Neural crest cell (in vitro differentiated cells): ENCODE results near the gene LPIN2. TPM values are rescaled to one million over a fixed set of nuclear protein-coding genes. Genes with fewer than 3 reads are reported as not detected.

ENCODE experiments used
- DNase-seq: peaks from one replicate; pipeline ENCODE4 v3.0.0; 2021; ENCODE audit warnings: low read depth, mixed read lengths, low spot score
- H3K27ac Mint-ChIP-seq: one replicate; pipeline ENCODE4 v1.8.0; 2021; ENCODE audit warnings: mild to moderate bottlenecking, mixed read lengths; ENCODE audit not compliant: unreplicated experiment
- H3K27me3 Mint-ChIP-seq: 2 replicates; pipeline ENCODE4 v1.8.0; 2021; ENCODE audit warnings: low read depth, mild to moderate bottlenecking, mixed read lengths
- H3K36me3 Mint-ChIP-seq: 2 replicates; pipeline ENCODE4 v1.8.0; 2021; ENCODE audit warnings: low read depth, mild to moderate bottlenecking, mixed read lengths
- H3K4me1 Mint-ChIP-seq: 2 replicates; pipeline ENCODE4 v1.8.0; 2021; ENCODE audit warnings: mixed read lengths
- H3K4me3 Mint-ChIP-seq: one replicate; pipeline ENCODE4 v1.8.0; 2021; ENCODE audit warnings: mild to moderate bottlenecking, mixed read lengths
- H3K9me3 Mint-ChIP-seq: 2 replicates; pipeline ENCODE4 v1.8.0; 2021; ENCODE audit warnings: mixed read lengths
- total RNA-seq: library from RNA; stranded (reverse); gene quantifications from 2 replicates; pipeline ENCODE4 v1.2.1, GENCODE V29; 2021
- TF ChIP-seq, protein P1 (sequence below): fragments of 200-600 bp; sonication (generic); conservative IDR thresholded peaks from 2 replicates; pipeline ENCODE4 v1.5.0; 2021; ENCODE audit warnings: antibody characterized with exemption, mild to moderate bottlenecking

LPIN2 gene
- total RNA-seq, 1 donor from 2014 or later: 22.6 TPM

DNA sequence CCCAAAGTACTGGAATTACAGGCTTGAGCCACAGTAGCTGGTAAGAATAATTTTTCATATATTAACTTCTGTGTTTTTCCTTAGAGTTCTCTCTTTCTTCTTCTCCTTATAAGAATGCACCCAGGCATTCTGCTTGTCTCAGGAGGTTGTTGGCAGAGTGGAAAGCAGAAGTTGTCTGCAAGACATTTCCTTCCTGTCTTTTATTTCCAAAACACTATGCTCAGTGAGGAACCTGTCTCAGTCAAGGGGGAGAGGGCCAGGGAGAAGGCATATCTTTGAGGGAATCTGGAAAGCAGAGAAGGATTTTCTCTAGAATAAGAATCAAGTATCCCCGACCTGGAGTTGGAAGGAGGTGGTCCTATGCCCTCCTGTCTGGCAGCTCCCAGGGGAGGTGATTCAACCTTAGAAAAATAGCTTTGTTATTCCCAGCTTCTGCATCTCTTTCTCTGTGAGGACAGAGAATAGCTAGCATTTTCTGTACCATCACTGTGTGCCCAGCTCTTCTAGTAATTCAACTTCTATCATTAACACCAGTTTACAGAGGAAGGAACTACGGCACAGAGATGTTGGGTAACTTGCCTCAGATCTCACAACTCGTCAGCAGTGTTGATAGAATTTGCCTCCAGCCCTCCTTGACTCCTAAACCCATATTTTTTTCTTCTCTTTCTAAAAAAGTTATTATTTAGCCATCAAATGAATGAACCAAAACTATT, 3.8 kb upstream of the LPIN2 start:
- H3K4me1 Mint-ChIP-seq: peaks cover 24% of the 10 kb centered on the region

DNA sequence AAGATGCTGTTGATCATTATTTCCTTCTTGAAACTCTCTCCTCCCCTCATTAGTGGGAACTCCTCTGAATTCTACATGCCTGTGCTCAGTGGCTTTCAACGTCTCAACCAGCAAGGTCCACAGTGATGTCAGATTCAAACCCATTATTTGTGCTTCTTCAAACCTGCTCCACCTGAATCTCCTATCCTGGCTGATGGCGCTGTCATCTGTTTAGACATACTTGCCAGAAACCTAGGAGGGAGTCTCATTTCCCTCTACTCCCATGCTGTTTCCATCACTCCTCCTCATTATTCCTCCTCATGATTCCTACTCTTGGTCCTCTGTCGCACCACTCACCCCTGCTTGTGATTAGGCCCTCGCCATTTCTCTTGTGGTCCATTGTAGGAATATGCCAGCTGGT, 2.9 kb upstream of the LPIN2 start:
- Mint-ChIP-seq H3K9me3 (no peaks in the 10 kb centered on the region), H3K4me1 (peaks cover 32% of the 10 kb centered on the region), H3K36me3 (no peaks in the 10 kb centered on the region), H3K27me3 (no peaks in the 10 kb centered on the region), H3K27ac (peak overlapping the region; percentile 3), H3K4me3 (peak overlapping the region; percentile 16)
- no peak for DNase-seq
- TF ChIP-seq, protein P1, sequence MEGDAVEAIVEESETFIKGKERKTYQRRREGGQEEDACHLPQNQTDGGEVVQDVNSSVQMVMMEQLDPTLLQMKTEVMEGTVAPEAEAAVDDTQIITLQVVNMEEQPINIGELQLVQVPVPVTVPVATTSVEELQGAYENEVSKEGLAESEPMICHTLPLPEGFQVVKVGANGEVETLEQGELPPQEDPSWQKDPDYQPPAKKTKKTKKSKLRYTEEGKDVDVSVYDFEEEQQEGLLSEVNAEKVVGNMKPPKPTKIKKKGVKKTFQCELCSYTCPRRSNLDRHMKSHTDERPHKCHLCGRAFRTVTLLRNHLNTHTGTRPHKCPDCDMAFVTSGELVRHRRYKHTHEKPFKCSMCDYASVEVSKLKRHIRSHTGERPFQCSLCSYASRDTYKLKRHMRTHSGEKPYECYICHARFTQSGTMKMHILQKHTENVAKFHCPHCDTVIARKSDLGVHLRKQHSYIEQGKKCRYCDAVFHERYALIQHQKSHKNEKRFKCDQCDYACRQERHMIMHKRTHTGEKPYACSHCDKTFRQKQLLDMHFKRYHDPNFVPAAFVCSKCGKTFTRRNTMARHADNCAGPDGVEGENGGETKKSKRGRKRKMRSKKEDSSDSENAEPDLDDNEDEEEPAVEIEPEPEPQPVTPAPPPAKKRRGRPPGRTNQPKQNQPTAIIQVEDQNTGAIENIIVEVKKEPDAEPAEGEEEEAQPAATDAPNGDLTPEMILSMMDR: no peak

More for the DNA sequence above, 3.8 kb upstream of the LPIN2 start:
- Mint-ChIP-seq H3K36me3 (no peaks in the 10 kb centered on the region), H3K9me3 (no peaks in the 10 kb centered on the region), H3K27ac (no peak overlapping the region), H3K4me3 (no peak overlapping the region), H3K27me3 (no peaks in the 10 kb centered on the region)
- TF ChIP-seq, protein P1: no peak
- no peak for DNase-seq

DNA sequence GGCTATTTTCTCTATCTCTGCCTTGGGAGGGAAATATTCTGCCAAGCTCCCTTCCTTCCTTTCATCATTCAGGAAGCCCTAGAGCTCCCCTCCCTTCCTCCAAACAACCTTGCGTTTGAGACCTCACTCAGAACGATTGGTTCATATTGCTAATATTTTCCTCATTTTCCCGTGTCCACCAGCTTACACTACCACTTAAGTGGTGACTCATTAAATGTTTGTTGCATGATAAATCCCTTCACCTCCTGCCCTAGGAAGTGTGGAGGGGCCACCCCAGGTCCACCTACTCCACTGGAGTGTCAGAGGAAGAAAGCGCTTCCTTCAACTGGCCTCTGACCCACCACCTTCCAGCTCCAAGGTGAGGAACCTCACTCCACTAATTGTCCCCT, 2.3 kb upstream of the LPIN2 start:
- peak overlapping the region; percentile 39 for H3K4me3 Mint-ChIP-seq
- no peaks in the 10 kb centered on the region for H3K9me3 Mint-ChIP-seq
- H3K27me3 Mint-ChIP-seq: no peaks in the 10 kb centered on the region
- DNase-seq: no peak
- peaks cover 37% of the 10 kb centered on the region for H3K4me1 Mint-ChIP-seq
- TF ChIP-seq, protein P1: no peak
- H3K36me3 Mint-ChIP-seq: no peaks in the 10 kb centered on the region
- no peak overlapping the region for H3K27ac Mint-ChIP-seq

DNA sequence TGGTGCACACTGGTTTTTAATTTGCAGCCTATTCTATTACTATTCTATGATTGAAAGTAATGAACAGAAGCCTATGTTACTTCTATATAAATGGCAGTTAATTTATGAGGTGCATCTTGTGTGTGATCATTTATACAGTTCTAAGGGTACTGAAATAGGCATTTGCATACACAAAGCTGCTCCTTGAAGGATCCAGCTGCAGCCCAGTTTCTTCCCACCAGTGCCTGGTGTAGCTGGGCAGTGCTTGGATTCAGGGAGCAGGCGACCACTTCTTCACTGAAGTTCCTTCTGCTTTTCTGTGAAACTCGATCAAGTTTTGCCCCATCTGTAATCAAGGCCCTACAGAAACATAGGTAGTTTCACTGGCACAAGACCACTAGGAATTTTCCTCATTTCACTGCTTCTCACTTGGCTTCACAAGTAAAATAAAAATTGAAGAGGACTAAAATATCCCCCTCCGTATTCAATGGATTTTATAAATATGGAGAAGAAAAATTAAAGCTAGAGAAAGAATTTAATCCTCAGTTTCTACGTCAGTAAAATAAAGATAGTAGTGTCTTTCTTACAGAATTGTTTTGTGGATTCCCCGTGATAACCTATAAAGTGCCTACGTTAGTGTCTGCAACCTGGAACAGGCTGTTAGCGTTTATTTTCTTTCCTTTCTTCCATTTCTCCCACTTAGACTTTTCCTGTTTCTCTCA, 1.7 kb upstream of the LPIN2 start:
- Mint-ChIP-seq H3K27ac (no peak overlapping the region), H3K4me1 (peaks cover 38% of the 10 kb centered on the region), H3K4me3 (peak overlapping the region; percentile 61), H3K9me3 (no peaks in the 10 kb centered on the region), H3K36me3 (peaks cover 3% of the 10 kb centered on the region), H3K27me3 (no peaks in the 10 kb centered on the region)
- no peak for DNase-seq
- TF ChIP-seq, protein P1: no peak

DNA sequence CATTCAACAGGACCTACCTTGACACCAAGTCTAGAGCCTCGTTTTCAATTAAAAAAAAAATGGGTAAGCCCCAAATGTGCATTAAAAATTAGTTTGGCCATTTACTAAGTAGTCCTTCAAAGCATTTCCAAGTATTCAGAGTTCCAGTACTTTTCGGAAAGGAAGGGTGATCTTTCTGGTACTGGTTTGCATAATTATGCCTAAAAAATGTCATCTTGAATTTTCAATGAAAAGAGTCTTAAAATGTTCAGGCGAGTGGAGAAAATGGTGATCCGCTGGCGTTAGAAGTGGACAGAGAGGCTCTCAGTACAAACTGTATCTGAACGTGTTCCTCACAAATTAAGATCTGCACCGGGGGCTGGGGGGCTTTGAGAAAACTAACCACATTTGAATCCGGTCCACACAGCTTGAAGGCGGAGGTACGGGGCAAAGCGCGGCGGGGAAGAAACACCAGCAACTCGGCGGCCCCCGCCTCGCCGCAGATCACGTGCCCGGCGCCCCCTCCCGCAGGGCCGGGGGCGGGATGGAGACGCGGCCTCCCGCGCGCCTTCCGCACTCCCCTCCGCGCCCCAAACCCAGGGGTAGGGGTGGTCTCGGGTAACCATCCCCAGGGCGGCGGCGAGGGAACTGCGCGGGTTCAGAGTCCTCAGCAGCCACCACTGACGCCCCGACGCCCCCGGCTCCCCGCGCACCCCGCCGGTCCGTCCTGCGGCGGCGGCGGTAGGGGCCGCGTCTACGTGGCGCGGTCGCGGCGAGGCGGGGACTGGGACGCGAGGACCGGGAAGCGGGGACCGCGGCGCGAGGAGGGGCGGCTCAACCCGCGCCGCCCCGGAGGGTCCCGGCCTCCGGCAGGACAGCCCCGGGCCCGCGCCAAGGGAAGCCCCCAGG, 564 bp downstream of the LPIN2 start:
- no peaks in the 10 kb centered on the region for H3K27me3 Mint-ChIP-seq
- H3K27ac Mint-ChIP-seq: peak overlapping the region; percentile 92
- no peaks in the 10 kb centered on the region for H3K9me3 Mint-ChIP-seq
- H3K36me3 Mint-ChIP-seq: peaks cover 8% of the 10 kb centered on the region
- peak overlapping the region; percentile 94 for H3K4me3 Mint-ChIP-seq
- DNase-seq: no peak
- peaks cover 35% of the 10 kb centered on the region for H3K4me1 Mint-ChIP-seq
- TF ChIP-seq, protein P1: no peak
